Measurements from ENCODE around the gene CNIH1.

DNA sequence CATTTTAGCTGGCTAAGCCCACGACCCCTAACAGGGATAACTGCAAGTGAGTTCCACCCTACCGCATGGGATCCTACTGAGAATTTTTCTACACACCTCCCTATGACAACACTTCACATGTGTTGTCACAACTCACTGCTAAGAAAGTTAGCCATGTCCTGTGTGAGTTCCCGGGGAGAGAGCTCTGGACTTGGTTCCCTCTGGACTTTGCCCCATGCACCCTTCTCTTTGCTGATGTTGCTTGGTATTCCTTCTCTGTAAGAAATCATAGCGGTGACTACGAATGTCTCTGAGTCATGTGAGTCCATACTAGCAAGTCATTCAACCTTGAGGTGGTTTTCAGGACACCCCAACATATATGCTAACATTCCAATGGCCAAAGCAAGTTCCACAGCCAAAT lies 53.8 kb downstream of the CNIH1 start:
- TF ChIP-seq POLR2A (IDR thresholded peaks at IDR 0.05; ENCODE audit: low read depth, low read length) = no peak
- no peak for TF ChIP-seq POLR2AphosphoS5 (IDR thresholded peaks at IDR 0.05; ENCODE audit: low read depth, low read length)
- no peak for TF ChIP-seq TAF1 (IDR thresholded peaks at IDR 0.05; ENCODE audit: low read depth, low read length)
- TF ChIP-seq SPI1 (IDR thresholded peaks at IDR 0.05; ENCODE audit: low read depth, low read length) = no peak
- no peak for TF ChIP-seq PAX5 (IDR thresholded peaks at IDR 0.05; ENCODE audit: insufficient read depth, low read length, severe bottlenecking)
- TF ChIP-seq POU2F2 (IDR thresholded peaks at IDR 0.05; ENCODE audit: low read depth, low read length) = no peak

Data from GM12891 (cell line).